H9 (cell line): ENCODE results near the gene LRRC70. TPM values are rescaled to one million over a fixed set of nuclear protein-coding genes. Genes with fewer than 3 reads are reported as not detected.

Source experiments
- DNase-seq: peaks from one replicate; pipeline ENCODE4 v3.0.0-alpha.2; 2017
- H2AFZ ChIP-seq: one replicate; pipeline ENCODE4 v1.6.1; 2013; ENCODE audit warnings: mild to moderate bottlenecking, low read length, control low read depth, moderate library complexity
- H2AK5ac ChIP-seq: 2 replicates; pipeline ENCODE4 v1.6.1; 2013; ENCODE audit warnings: low read length, control low read depth, mixed read lengths; ENCODE audit not compliant: insufficient read length
- H2BK120ac ChIP-seq: one replicate; pipeline ENCODE4 v1.6.1; 2013; ENCODE audit warnings: low read depth, mild to moderate bottlenecking, low read length, control low read depth, inconsistent platforms; ENCODE audit not compliant: poor library complexity, severe bottlenecking
- H2BK12ac ChIP-seq: 2 replicates; pipeline ENCODE4 v1.6.1; 2013; ENCODE audit warnings: low read length, control low read depth, mixed read lengths, low read depth; ENCODE audit not compliant: insufficient read length
- H2BK15ac ChIP-seq: 2 replicates; pipeline ENCODE4 v1.6.1; 2013; ENCODE audit warnings: low read depth, low read length, control low read depth
- H2BK20ac ChIP-seq: one replicate; pipeline ENCODE4 v1.6.1; 2013; ENCODE audit warnings: low read depth, mild to moderate bottlenecking, low read length, control low read depth, inconsistent platforms; ENCODE audit not compliant: poor library complexity, severe bottlenecking
- H2BK5ac ChIP-seq: 2 replicates; pipeline ENCODE4 v1.6.1; 2013; ENCODE audit warnings: low read length, control low read depth, mixed read lengths; ENCODE audit not compliant: insufficient read length
- H3K14ac ChIP-seq: 2 replicates; pipeline ENCODE4 v1.6.1; 2013; ENCODE audit warnings: low read length, control low read depth; ENCODE audit not compliant: insufficient read depth
- H3K18ac ChIP-seq: 2 replicates; pipeline ENCODE4 v1.6.1; 2013; ENCODE audit warnings: low read depth, mild to moderate bottlenecking, mixed read lengths, low read length, control low read depth; ENCODE audit not compliant: insufficient read length
- H3K23ac ChIP-seq: 2 replicates; pipeline ENCODE4 v1.6.1; 2013; ENCODE audit warnings: low read length, control low read depth, mixed read lengths, low read depth; ENCODE audit not compliant: insufficient read length
- H3K23me2 ChIP-seq: 2 replicates; pipeline ENCODE4 v1.6.1; 2013; ENCODE audit warnings: low read depth, mild to moderate bottlenecking, mixed read lengths, low read length, control low read depth; ENCODE audit not compliant: insufficient read length, poor library complexity, severe bottlenecking
- H3K27ac ChIP-seq: 2 replicates; pipeline ENCODE4 v1.5.1; 2013; ENCODE audit warnings: low read length, control low read depth, mixed read lengths, low read depth; ENCODE audit not compliant: insufficient read length
- H3K27me3 ChIP-seq: 2 replicates; pipeline ENCODE4 v1.6.1; 2013; ENCODE audit warnings: low read length, control low read depth, inconsistent platforms; ENCODE audit not compliant: insufficient read depth
- H3K4ac ChIP-seq: 2 replicates; pipeline ENCODE4 v1.6.1; 2013; ENCODE audit warnings: low read depth, mild to moderate bottlenecking, control low read depth, inconsistent platforms, low read length, moderate library complexity
- H3K4me1 ChIP-seq: 2 replicates; pipeline ENCODE4 v1.6.1; 2013; ENCODE audit warnings: low read length, control low read depth, inconsistent platforms; ENCODE audit not compliant: insufficient read depth
- H3K4me2 ChIP-seq: 2 replicates; pipeline ENCODE4 v1.6.1; 2013; ENCODE audit warnings: low read length, control low read depth, mixed read lengths; ENCODE audit not compliant: insufficient read length, insufficient read depth
- H3K56ac ChIP-seq: 2 replicates; pipeline ENCODE4 v1.6.1; 2013; ENCODE audit warnings: low read depth, mild to moderate bottlenecking, mixed read lengths, low read length, control low read depth; ENCODE audit not compliant: insufficient read length
- H3K79me1 ChIP-seq: 2 replicates; pipeline ENCODE4 v1.6.1; 2013; ENCODE audit warnings: low read depth, mild to moderate bottlenecking, moderate library complexity, low read length, control low read depth, inconsistent platforms; ENCODE audit not compliant: insufficient read depth, poor library complexity, severe bottlenecking
- H3K79me2 ChIP-seq: 2 replicates; pipeline ENCODE4 v1.6.1; 2013; ENCODE audit warnings: low read length, control low read depth, inconsistent platforms; ENCODE audit not compliant: insufficient read depth
- H3K9ac ChIP-seq: 2 replicates; pipeline ENCODE4 v1.6.1; 2013; ENCODE audit warnings: low read length, control low read depth, mixed read lengths; ENCODE audit not compliant: insufficient read length; ENCODE audit errors: extremely low read depth
- H3K9me3 ChIP-seq: one replicate; pipeline ENCODE4 v1.6.1; 2013; ENCODE audit warnings: low read depth, low read length, inconsistent platforms; ENCODE audit not compliant: control insufficient read depth
- H3T11ph ChIP-seq: one replicate; pipeline ENCODE4 v1.6.1; 2013; ENCODE audit warnings: mild to moderate bottlenecking, low read length, control low read depth, inconsistent platforms
- H4K20me1 ChIP-seq: one replicate; pipeline ENCODE4 v1.6.1; 2013; ENCODE audit not compliant: control insufficient read depth, insufficient read length, insufficient read depth
- H4K5ac ChIP-seq: 2 replicates; pipeline ENCODE4 v1.6.1; 2013; ENCODE audit warnings: low read depth, mild to moderate bottlenecking, mixed read lengths, low read length, control low read depth; ENCODE audit not compliant: insufficient read length
- H4K8ac ChIP-seq: replicated peaks from 2 replicates; pipeline ENCODE4 v1.6.1; 2013; ENCODE audit warnings: low read length, control low read depth, mixed read lengths, low read depth; ENCODE audit not compliant: insufficient read length
- H4K91ac ChIP-seq: 2 replicates; pipeline ENCODE4 v1.6.1; 2013; ENCODE audit warnings: low read depth, mild to moderate bottlenecking, moderate library complexity, mixed read lengths, low read length, control low read depth; ENCODE audit not compliant: insufficient read length
- H3K27ac Mint-ChIP-seq, 3 experiments: 2 replicates in 2 of 3; 3 replicates in 1 of 3; pipeline ENCODE4 v1.8.0; 2020 to 2021; ENCODE audit warnings: mixed read lengths in 3 of 3, mild to moderate bottlenecking in 1 of 3, moderate library complexity in 1 of 3
- H3K27me3 Mint-ChIP-seq: 2 replicates; pipeline ENCODE4 v1.8.0; 2021; ENCODE audit warnings: low read depth, mild to moderate bottlenecking, moderate library complexity, mixed read lengths
- H3K36me3 Mint-ChIP-seq, 3 experiments: 2 replicates in 2 of 3; 3 replicates in 1 of 3; pipeline ENCODE4 v1.8.0; 2020 to 2021; ENCODE audit warnings: low read depth in 3 of 3, mixed read lengths in 3 of 3; ENCODE audit not compliant: insufficient read depth in 1 of 3
- H3K4me1 Mint-ChIP-seq, 2 experiments: 2 replicates each; pipeline ENCODE4 v1.8.0; 2020; ENCODE audit warnings: mixed read lengths in 2 of 2
- H3K4me3 Mint-ChIP-seq, 2 experiments: 2 replicates in 1 of 2; 3 replicates in 1 of 2; pipeline ENCODE4 v1.8.0; 2020 to 2021; ENCODE audit warnings: mild to moderate bottlenecking in 2 of 2, mixed read lengths in 2 of 2, moderate library complexity in 1 of 2
- H3K9me3 Mint-ChIP-seq, 2 experiments: 2 replicates in 1 of 2; 3 replicates in 1 of 2; pipeline ENCODE4 v1.8.0; 2020; ENCODE audit warnings: mild to moderate bottlenecking in 2 of 2, mixed read lengths in 2 of 2, moderate library complexity in 1 of 2
- WGBS: extraction: QIAGEN DNeasy Blood & Tissue Kit; methylation state at CpG from one replicate; pipeline ENCODE4 v1.1.7; 2013; ENCODE audit warnings: missing lambda C conversion rate, low lambda C conversion rate, mixed read lengths; ENCODE audit not compliant: insufficient read length; ENCODE audit errors: extremely low coverage; 5-methylcytosine and 5-hydroxymethylcytosine counted together
- total RNA-seq: library from RNA; stranded (reverse); gene quantifications from 2 replicates; pipeline ENCODE4 v1.2.1, GENCODE V29; 2021
- TF ChIP-seq, protein P1 (sequence below): fragments of 200-600 bp; sonication (generic); conservative IDR thresholded peaks from 3 replicates; pipeline ENCODE4 v1.8.0; 2021; ENCODE audit warnings: antibody characterized with exemption, mild to moderate bottlenecking

The LRRC70 gene
- total RNA-seq, 1 experiment from 2014 or later, result 1.1 TPM

DNA sequence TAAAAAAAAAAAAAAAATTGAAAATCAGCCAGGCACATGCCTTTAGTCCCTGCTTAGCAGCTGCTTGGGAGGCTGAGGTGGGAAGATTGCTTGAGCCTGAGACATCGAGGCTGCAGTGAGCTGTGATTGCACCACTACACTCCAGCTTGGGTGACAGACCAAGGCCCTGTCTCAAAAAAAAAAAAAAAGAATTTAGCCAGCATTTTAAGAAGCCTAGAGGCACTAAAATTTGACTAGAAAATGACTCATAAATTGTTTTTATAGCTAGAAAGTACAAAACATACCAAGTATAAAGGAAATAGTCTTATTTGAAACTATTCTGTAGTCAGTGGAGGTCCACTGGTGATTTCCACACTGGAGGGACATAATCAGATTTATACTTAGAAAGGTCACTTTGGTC, 17.5 kb downstream of the LRRC70 start:
- no CpG with 5 or more reads among the region's 1 CpG for WGBS
- Histone ChIP-seq H3K79me1 (no peaks in the 10 kb centered on the region), H2BK20ac (no peak overlapping the region), H3K4me1 (peaks cover 8% of the 10 kb centered on the region; the same call in 1 of the 2 replicates), H3K9ac (no peak overlapping the region), H2BK15ac (no peak overlapping the region), H2AK5ac (no peak overlapping the region), H4K91ac (no peak overlapping the region), H3K56ac (no peak overlapping the region), H2BK5ac (no peak overlapping the region), H2BK120ac (no peak overlapping the region), H3K18ac (no peak overlapping the region), H3K79me2 (no peaks in the 10 kb centered on the region), H3K27ac (no peak overlapping the region), H2BK12ac (no peak overlapping the region), H3K4ac (no peak overlapping the region), H4K20me1 (no peaks in the 10 kb centered on the region), H3K23me2 (no peaks in the 10 kb centered on the region), H3K23ac (no peak overlapping the region), H3K4me2 (no peak overlapping the region), H3K9me3 (no peaks in the 10 kb centered on the region), H4K5ac (no peak overlapping the region), H3T11ph (no peak overlapping the region), H3K27me3 (no peaks in the 10 kb centered on the region), H4K8ac (no peak overlapping the region), H2AFZ (no peak overlapping the region), H3K14ac (no peak overlapping the region)
- H3K9me3 Mint-ChIP-seq, result no peaks in the 10 kb centered on the region
- H3K27ac Mint-ChIP-seq, result 0 out of 7 replicates have a peak overlapping the region, but pooled peaks of 1 of the 3 experiments have one; percentile 13
- peaks cover 17 to 21% of the 10 kb centered on the region in 2 experiments for H3K4me1 Mint-ChIP-seq
- peaks cover 6 to 21% (median 10%) of the 10 kb centered on the region in 3 experiments for H3K36me3 Mint-ChIP-seq
- no peak overlapping the region for H3K4me3 Mint-ChIP-seq
- DNase-seq, result no peak
- TF ChIP-seq, protein P1, sequence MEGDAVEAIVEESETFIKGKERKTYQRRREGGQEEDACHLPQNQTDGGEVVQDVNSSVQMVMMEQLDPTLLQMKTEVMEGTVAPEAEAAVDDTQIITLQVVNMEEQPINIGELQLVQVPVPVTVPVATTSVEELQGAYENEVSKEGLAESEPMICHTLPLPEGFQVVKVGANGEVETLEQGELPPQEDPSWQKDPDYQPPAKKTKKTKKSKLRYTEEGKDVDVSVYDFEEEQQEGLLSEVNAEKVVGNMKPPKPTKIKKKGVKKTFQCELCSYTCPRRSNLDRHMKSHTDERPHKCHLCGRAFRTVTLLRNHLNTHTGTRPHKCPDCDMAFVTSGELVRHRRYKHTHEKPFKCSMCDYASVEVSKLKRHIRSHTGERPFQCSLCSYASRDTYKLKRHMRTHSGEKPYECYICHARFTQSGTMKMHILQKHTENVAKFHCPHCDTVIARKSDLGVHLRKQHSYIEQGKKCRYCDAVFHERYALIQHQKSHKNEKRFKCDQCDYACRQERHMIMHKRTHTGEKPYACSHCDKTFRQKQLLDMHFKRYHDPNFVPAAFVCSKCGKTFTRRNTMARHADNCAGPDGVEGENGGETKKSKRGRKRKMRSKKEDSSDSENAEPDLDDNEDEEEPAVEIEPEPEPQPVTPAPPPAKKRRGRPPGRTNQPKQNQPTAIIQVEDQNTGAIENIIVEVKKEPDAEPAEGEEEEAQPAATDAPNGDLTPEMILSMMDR, result no peak
- H3K27me3 Mint-ChIP-seq, result no peaks in the 10 kb centered on the region
